CD4-positive, alpha-beta T cell (primary cell): ENCODE data around the gene ATG7. TPM values are rescaled to one million over a fixed set of nuclear protein-coding genes. Genes with fewer than 3 reads are reported as not detected.

Experiments used
- ATAC-seq: fragments of 200-7000 bp; cut with Tn5 transposase; one replicate; pipeline ENCODE4 v1.10.0; 2022; ENCODE audit warnings: mild to moderate bottlenecking; ENCODE audit not compliant: poor library complexity
- CTCF ChIA-PET: fragments of 350-600 bp; sonication (Branson Sonifier 250); formaldehyde crosslinking; loops from one replicate; lab custom pipeline; 2021; ENCODE audit warnings: antibody characterized with exemption, inconsistent platforms; lab: Charles Lee
- POLR2A ChIA-PET: fragments of 350-600 bp; sonication (Branson Sonifier 250); formaldehyde crosslinking; loops from one replicate; lab custom pipeline; 2021; ENCODE audit warnings: antibody characterized with exemption, inconsistent platforms; lab: Charles Lee
- DNase-seq, 14 experiments: peaks; one replicate each; pipeline ENCODE4 v3.0.0-alpha.2; 2013 to 2020; ENCODE audit warnings: mixed read lengths in 2 of 14
- H3K27ac ChIP-seq, 2 donors: one replicate each; pipeline versions ENCODE4 v1.5.1 to v1.7.0; 2013; ENCODE audit warnings: low read length in 2 of 2, low read depth in 1 of 2, mild to moderate bottlenecking in 1 of 2
- H3K27me3 ChIP-seq, 2 experiments: 1 replicate in 1 of 2; 2 replicates in 1 of 2; pipeline versions ENCODE4 v1.6.1 to v1.7.0; 2013; ENCODE audit warnings: low read length in 2 of 2, control low read depth in 1 of 2, mild to moderate bottlenecking in 1 of 2, moderate library complexity in 1 of 2; ENCODE audit not compliant: insufficient read depth in 2 of 2, control insufficient read depth in 1 of 2
- H3K36me3 ChIP-seq: one replicate; pipeline ENCODE4 v1.6.1; 2013; ENCODE audit warnings: low read length, control low read depth; ENCODE audit not compliant: insufficient read depth
- H3K4me1 ChIP-seq: one replicate; pipeline ENCODE4 v1.6.1; 2013; ENCODE audit warnings: low read length, control low read depth; ENCODE audit not compliant: insufficient read depth
- H3K4me3 ChIP-seq: one replicate; pipeline ENCODE4 v1.5.1; 2013; ENCODE audit warnings: mild to moderate bottlenecking, low read length, moderate library complexity
- H3K9me3 ChIP-seq, 2 experiments: 1 replicate in 1 of 2; 2 replicates in 1 of 2; pipeline versions ENCODE4 v1.6.1 to v1.7.0; 2013; ENCODE audit warnings: low read length in 2 of 2, mild to moderate bottlenecking in 2 of 2, control low read depth in 1 of 2, moderate library complexity in 1 of 2; ENCODE audit not compliant: control insufficient read depth in 1 of 2, insufficient read depth in 1 of 2
- H3K27ac Mint-ChIP-seq: one replicate; pipeline ENCODE4 v1.8.0; 2020; ENCODE audit warnings: mixed read lengths
- H3K27me3 Mint-ChIP-seq: one replicate; pipeline ENCODE4 v1.8.0; 2021; ENCODE audit warnings: mixed read lengths
- H3K36me3 Mint-ChIP-seq: one replicate; pipeline ENCODE4 v1.8.0; 2021; ENCODE audit warnings: low read depth, mixed read lengths
- H3K4me1 Mint-ChIP-seq: one replicate; pipeline ENCODE4 v1.8.0; 2021; ENCODE audit warnings: low read depth, mixed read lengths
- H3K4me3 Mint-ChIP-seq: one replicate; pipeline ENCODE4 v1.8.0; 2020; ENCODE audit warnings: mild to moderate bottlenecking, mixed read lengths
- H3K9me3 Mint-ChIP-seq: one replicate; pipeline ENCODE4 v1.8.0; 2020; ENCODE audit warnings: mixed read lengths
- intact Hi-C, 2 experiments: fragments of 100-400 bp; cut with DNase I in 1 of 2; cut with micrococcal nuclease in 1 of 2; formaldehyde crosslinking; loops; one replicate each; pipeline versions ENCODE4 v1.15.1 to v1.9.0; 2023 to 2025; cut with DNase I, micrococcal nuclease
- total RNA-seq, 174 experiments: library from RNA in 2 of 174; stranded (reverse) in 2 of 174; gene quantifications; one replicate each; pipeline ENCODE4 v1.2.3 and lab custom pipeline; 2021 to 2026
- TF ChIP-seq, protein P1 (sequence below): fragments of 200-600 bp; IDR thresholded peaks from one replicate; pipeline ENCODE4 v1.8.0; 2022; ENCODE audit warnings: antibody characterized with exemption, mild to moderate bottlenecking

ATG7 gene
- total RNA-seq, 2 experiments from 2014 or later, result 21.4 to 25.7 TPM

DNA sequence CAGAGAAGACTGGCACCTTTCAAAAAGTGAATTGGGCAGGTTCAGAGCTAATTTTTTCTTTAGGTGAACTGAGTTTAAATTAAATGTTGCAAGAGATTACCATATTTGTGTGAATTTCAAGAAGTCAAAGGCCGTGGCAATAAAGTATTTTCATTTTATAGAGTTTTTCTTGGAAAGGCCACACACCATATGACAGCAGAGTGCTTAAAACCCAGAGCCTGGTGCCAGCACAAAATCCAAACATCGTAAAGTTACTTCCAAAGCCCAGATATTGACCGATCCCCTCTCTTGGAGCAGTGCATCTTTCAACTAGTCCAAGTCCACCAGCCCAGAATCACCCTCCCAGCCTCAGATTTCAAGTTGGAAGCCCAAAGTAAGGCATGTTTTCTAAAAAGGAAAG lies 207.0 kb downstream of the ATG7 start:
- no peak for DNase-seq
- no peak for ATAC-seq
- Mint-ChIP-seq H3K27ac (no peak overlapping the region), H3K36me3 (peaks cover 13% of the 10 kb centered on the region), H3K4me3 (no peak overlapping the region), H3K27me3 (no peaks in the 10 kb centered on the region), H3K9me3 (no peaks in the 10 kb centered on the region), H3K4me1 (no peaks in the 10 kb centered on the region)
- Histone ChIP-seq H3K9me3 (peaks cover 0 to 4% of the 10 kb centered on the region in 2 experiments), H3K4me3 (no peak overlapping the region), H3K27ac (no peak overlapping the region), H3K36me3 (no peaks in the 10 kb centered on the region), H3K4me1 (no peaks in the 10 kb centered on the region), H3K27me3 (no peaks in the 10 kb centered on the region)
- CTCF ChIA-PET, result no interaction called here
- POLR2A ChIA-PET, result no interaction called here
- intact Hi-C loops, result no loop called here
- TF ChIP-seq, protein P1, sequence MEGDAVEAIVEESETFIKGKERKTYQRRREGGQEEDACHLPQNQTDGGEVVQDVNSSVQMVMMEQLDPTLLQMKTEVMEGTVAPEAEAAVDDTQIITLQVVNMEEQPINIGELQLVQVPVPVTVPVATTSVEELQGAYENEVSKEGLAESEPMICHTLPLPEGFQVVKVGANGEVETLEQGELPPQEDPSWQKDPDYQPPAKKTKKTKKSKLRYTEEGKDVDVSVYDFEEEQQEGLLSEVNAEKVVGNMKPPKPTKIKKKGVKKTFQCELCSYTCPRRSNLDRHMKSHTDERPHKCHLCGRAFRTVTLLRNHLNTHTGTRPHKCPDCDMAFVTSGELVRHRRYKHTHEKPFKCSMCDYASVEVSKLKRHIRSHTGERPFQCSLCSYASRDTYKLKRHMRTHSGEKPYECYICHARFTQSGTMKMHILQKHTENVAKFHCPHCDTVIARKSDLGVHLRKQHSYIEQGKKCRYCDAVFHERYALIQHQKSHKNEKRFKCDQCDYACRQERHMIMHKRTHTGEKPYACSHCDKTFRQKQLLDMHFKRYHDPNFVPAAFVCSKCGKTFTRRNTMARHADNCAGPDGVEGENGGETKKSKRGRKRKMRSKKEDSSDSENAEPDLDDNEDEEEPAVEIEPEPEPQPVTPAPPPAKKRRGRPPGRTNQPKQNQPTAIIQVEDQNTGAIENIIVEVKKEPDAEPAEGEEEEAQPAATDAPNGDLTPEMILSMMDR, result no peak

DNA sequence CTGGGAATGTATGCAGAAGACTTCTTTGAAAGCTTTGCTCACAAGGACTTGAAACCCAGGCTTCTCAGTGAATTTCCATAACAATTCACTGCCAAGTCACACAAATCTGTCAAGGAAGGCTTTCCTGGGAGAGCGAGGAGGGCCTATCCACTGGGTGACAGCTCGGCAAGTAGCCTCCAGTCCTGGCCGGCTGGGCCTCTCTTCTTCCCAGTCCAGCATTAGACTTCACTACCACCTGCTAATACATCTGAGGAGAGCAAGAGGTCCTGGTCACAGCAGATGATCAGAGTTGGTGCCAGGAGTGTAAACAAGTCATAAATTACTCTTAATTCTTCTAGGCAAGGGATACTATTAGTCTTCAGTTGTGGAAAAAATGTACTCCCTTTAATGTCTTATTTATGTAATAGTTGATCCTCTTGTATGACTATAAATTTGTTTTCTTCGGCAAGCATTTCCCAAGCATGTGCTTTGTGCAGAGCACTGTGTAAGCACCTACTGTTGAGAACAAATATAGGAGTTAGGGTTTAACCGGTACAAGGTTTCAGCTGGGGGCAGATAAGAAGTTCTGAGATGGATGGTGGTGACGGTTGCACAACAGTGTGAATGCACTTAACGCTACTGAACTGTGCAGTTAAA lies 208.6 kb downstream of the ATG7 start:
- Mint-ChIP-seq H3K27me3 (no peaks in the 10 kb centered on the region), H3K4me1 (no peaks in the 10 kb centered on the region), H3K4me3 (no peak overlapping the region), H3K27ac (no peak overlapping the region), H3K36me3 (peaks cover 17% of the 10 kb centered on the region), H3K9me3 (no peaks in the 10 kb centered on the region)
- no peak overlapping the region for H3K27ac ChIP-seq
- intact Hi-C loops, result no loop called here
- H3K4me1 ChIP-seq, result no peaks in the 10 kb centered on the region
- H3K27me3 ChIP-seq, result no peaks in the 10 kb centered on the region
- ChIA-PET POLR2A (no interaction called here), CTCF (no interaction called here)
- DNase-seq (no peak), ATAC-seq (no peak)
- no peak overlapping the region for H3K4me3 ChIP-seq
- peaks cover 0 to 5% of the 10 kb centered on the region in 2 experiments for H3K9me3 ChIP-seq
- TF ChIP-seq, protein P1, result no peak
- no peaks in the 10 kb centered on the region for H3K36me3 ChIP-seq

DNA sequence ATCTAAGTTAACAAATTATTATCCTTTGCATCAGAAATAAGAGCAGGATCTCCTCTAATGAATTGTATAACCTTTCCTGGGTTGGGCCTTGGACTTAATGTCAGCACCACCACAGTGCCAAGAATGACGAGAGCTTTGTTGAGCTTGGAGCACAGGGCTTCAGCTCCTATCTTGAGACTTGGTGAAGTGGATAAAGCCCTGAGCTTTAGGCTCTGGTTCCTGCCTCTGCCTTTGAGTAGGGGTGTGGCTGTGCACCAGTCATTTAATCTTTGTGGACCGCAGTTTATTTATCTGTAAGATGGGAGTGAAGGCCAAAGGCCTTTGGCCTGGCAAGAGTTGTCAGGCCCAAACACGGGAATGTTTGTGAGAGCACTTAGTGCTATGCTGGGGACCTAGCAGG lies 209.4 kb downstream of the ATG7 start:
- no peak overlapping the region for H3K27ac ChIP-seq
- no peaks in the 10 kb centered on the region for H3K36me3 ChIP-seq
- no peak for ATAC-seq
- H3K27me3 Mint-ChIP-seq, result no peaks in the 10 kb centered on the region
- no peak overlapping the region for H3K27ac Mint-ChIP-seq
- ChIA-PET CTCF (no interaction called here), POLR2A (no interaction called here)
- no peak for DNase-seq
- H3K27me3 ChIP-seq, result no peaks in the 10 kb centered on the region
- H3K4me3 ChIP-seq, result no peak overlapping the region
- H3K9me3 ChIP-seq, result peaks cover 0 to 5% of the 10 kb centered on the region in 2 experiments
- H3K9me3 Mint-ChIP-seq, result no peaks in the 10 kb centered on the region
- H3K4me1 Mint-ChIP-seq, result no peaks in the 10 kb centered on the region
- no peaks in the 10 kb centered on the region for H3K4me1 ChIP-seq
- intact Hi-C loops, result no loop called here
- TF ChIP-seq, protein P1, result no peak
- no peak overlapping the region for H3K4me3 Mint-ChIP-seq
- H3K36me3 Mint-ChIP-seq, result peaks cover 13% of the 10 kb centered on the region
